Fibroblast of skin of right biceps (primary cell): ENCODE results near the gene KMO.

ENCODE experiments used
- DNase-seq: peaks from one replicate; pipeline ENCODE4 v3.0.0-alpha.2; 2013

Gene KMO

GRCh38 chr1:241532162-241532531 lies at the start of gene KMO:
Gene KMO, plus strand, starts transcription at chr1:241532378. Its CDS starts 67 bp downstream, at chr1:241532445.
- peak; percentile 3 for DNase-seq

- DNase-seq, result peak; percentile 94
Observed at GRCh38 chr1:241482761-241483250, 49.4 kb upstream of the KMO start.

- no peak for DNase-seq
Observed at GRCh38 chr1:241485145-241485544, 47.0 kb upstream of the KMO start.

- DNase-seq, result peak; percentile 12
Observed at GRCh38 chr1:241485554-241485992, 46.6 kb upstream of the KMO start.

- no peak for DNase-seq
Observed at GRCh38 chr1:241488739-241489138, 43.4 kb upstream of the KMO start.

GRCh38 chr1:241495741-241496140 lies 36.4 kb upstream of the KMO start:
- DNase-seq, result no peak

- peak; percentile 30 for DNase-seq
Observed at GRCh38 chr1:241499910-241500309, 32.3 kb upstream of the KMO start.

GRCh38 chr1:241503444-241503843 lies 28.7 kb upstream of the KMO start:
- DNase-seq, result no peak

GRCh38 chr1:241507189-241507863 lies 24.9 kb upstream of the KMO start:
- peak; percentile 58 for DNase-seq

GRCh38 chr1:241513378-241513777 lies 18.8 kb upstream of the KMO start:
- DNase-seq, result no peak

- DNase-seq, result peak; percentile 21
Observed at GRCh38 chr1:241518476-241519307, 13.5 kb upstream of the KMO start.

GRCh38 chr1:241519308-241520079 lies 12.7 kb upstream of the KMO start, which contains the start of gene FH:
Gene FH, minus strand, starts transcription at chr1:241519755. Its CDS starts 33 bp downstream, at chr1:241519722.
- peak; percentile 98 for DNase-seq

- DNase-seq, result no peak
Observed at GRCh38 chr1:241520080-241520465, 12.1 kb upstream of the KMO start.

GRCh38 chr1:241521718-241522117 lies 10.5 kb upstream of the KMO start:
- no peak for DNase-seq

- DNase-seq, result no peak
Observed at GRCh38 chr1:241525026-241525425, 7.2 kb upstream of the KMO start.

- no peak for DNase-seq
Observed at GRCh38 chr1:241527146-241527545, 5.0 kb upstream of the KMO start.

- DNase-seq, result peak; percentile 67
Observed at GRCh38 chr1:241531195-241532161, 700 bp upstream of the KMO start.

GRCh38 chr1:241532864-241533263 lies 686 bp downstream of the KMO start:
- DNase-seq, result no peak

- DNase-seq, result no peak
Observed at GRCh38 chr1:241533326-241534115, 1.3 kb downstream of the KMO start.

GRCh38 chr1:241536304-241536703 lies 4.1 kb downstream of the KMO start:
- DNase-seq, result no peak

GRCh38 chr1:241536969-241537368 lies 4.8 kb downstream of the KMO start:
- no peak for DNase-seq
